GOT3 (cell line): ENCODE data around the gene TMEM184A.

Experiments
- DNase-seq: peaks from one replicate; lab custom pipeline; 2025; ENCODE audit warnings: mixed read lengths; lab: John Stamatoyannopoulos, UW

TMEM184A gene

DNA sequence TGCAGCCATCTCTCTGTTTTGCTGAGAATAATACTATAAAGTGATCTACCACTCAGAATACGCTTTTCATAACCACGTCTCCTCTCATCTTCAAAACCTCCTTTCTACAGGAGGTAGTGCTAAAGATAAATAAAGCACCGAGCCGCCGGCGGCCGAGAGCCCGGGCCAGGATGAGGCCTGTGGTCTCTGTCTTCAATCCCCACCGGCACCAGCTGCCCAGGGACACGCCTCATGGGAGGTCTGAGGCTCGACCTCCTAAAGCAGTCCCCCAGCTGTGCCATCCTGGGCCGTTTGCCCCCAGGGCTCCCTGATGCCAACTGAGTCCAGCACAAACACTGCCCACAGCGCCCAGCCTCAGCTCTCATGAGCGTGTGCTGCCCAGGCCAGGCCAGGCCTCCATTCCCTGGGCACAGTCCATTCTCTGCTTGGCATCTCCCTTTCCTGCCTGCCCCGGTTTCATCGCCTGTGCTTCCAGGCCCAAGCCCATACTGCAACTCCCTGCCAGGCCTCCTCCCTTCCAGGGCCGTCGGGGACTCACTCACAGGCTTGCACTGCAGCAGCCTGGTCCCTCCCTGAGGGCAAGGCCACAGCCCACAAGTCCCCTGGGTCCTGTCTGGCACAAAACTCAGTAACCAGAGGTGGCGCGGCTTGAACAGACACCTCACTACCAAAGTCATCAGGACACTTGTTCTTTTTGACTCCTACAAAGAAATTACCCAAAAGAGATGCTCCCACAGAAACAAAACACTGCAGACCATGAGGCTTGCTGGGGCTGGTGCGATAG, 54.3 kb downstream of the TMEM184A start:
- no peak for DNase-seq

DNA sequence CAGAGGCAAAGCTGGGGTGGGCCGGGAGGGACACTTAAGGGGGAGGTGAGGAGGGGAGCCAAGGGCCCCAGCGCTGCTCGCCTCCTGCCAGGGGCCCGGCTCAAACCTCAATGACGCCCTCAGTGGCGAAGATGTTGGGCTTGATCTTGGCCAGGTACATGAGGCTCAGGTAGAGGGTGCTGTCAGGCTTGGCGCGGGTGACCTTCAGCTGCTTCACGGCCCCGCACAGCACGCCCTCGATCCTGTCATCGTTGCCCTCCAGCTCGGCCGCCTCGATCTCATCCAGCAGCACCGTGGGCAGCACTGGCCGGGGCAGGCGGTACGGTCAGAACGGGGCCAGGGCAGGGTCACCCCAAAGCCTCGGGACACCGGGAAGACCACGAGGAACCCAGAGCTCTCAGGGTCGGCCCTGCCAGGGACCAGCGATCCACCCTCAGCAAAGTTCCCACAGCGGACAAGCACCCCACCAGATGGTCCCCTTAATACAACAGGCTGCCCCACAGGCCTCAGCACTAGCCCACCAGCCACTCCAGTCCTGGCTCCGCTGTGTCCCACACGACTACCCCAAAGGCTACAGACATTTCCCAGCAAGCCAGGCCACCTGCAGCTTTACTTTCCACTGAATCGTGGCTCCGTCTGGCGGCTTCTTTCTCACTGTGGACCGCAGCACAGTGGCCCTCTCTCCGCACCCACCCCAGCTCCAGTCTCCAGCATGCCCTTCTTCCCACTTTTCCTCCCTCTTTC, 55.8 kb downstream of the TMEM184A start:
- no peak for DNase-seq

DNA sequence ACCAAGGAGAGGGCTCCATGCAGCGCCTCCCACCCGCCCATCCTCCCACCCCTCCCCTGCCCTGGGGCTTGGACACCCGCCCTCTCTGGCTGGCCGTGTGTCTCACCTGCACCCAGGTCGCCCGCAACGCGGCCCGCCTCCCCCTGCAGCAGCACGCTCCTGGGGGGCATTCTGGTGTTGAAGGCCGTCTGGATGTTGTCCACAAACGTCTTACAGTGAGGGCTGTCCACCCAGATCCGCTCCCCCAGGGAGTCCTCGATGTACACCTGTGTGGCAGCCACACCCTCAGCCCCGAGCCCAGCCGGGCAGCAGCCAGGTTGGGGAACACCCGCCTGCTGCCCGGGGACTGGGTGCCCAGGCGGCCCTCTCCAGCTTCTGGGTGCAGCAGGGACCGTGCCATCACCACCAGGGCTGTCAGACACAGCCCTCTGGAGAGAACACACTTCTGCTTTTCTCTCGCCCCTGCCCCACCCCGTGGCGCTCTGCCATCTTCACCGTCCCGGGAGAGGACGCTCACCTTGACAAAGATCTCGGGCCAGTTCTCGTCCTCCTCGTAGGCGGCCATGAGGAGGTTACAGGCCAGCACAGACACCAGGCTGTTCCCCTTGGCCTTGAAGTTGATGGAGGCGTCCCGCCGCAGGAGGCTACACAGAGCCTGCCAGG, 56.5 kb downstream of the TMEM184A start:
- no peak for DNase-seq

DNA sequence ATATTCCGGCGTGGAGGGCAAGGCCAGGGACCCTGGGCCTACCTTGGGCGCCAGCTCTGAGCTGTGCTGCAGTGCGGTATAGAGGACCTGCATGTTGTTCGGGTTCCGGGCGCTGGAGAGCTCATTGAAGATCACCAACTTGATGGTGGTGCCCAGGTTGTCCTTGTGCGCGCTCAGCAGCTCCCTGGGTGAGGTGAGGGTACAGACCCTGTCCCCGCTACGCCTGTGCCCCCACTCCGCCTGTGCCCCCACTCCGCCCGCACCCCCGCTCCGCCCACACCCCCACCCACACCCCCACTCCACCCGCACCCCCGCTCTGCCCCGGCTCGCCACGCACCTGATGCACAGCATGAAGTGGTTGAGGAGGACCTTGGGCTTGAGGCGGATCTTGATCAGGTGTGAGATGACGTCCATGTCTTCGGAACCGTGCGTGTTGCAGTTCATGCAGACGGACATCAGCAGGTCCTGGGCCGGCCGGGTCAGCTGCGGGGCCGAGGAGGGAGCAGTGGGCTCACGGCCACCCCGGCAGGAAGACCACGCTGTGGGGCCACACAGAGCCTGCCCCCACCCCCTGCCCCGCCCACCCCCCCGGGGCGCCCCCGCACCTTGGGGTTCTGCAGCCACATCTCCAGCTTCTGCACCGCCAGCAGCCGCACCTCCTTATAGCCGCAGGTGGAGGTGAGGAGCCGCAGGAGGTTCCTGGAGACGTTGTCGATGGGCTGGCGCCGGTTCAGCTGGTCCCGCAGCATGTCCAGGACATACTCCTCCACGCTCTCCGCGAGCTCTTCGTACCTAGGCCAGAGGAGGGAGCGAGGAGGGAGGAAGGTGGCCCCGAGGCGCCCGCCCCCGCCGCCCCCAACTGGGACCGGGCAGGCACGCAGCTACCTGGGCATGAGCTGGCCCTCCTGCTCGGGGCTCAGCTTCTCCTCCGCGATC, 57.4 kb downstream of the TMEM184A start:
- DNase-seq, result no peak

DNA sequence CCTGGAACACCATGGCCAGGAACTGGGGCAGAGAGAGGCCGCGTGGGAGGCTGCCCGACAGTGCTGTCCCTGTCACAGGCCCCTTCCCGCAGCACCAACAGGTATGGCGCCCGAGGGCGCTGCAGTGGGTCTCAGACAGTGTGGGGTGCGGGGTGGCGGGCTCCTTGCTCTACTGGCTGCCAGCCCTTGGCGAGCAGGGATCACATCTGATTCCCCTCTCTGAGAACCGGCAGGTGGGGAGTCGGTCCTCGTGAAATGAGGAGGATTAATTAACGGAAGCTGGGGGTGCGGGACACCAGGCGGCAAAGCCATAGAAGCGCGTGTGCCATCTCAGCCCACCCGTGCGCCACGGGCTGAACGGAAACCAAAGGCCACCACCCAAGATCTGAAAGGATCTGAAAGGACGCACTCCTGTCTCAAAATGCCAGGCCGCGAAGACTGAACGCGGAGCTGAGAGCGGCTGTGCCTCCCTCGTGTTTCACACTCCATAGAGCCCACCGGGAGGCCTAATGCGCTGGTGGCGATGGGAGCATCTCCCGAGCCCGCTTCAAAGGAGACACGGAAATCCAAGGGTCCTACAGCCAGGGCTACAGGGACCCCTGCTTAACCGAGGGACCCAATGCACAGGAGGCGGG, 58.6 kb downstream of the TMEM184A start:
- DNase-seq, result no peak

DNA sequence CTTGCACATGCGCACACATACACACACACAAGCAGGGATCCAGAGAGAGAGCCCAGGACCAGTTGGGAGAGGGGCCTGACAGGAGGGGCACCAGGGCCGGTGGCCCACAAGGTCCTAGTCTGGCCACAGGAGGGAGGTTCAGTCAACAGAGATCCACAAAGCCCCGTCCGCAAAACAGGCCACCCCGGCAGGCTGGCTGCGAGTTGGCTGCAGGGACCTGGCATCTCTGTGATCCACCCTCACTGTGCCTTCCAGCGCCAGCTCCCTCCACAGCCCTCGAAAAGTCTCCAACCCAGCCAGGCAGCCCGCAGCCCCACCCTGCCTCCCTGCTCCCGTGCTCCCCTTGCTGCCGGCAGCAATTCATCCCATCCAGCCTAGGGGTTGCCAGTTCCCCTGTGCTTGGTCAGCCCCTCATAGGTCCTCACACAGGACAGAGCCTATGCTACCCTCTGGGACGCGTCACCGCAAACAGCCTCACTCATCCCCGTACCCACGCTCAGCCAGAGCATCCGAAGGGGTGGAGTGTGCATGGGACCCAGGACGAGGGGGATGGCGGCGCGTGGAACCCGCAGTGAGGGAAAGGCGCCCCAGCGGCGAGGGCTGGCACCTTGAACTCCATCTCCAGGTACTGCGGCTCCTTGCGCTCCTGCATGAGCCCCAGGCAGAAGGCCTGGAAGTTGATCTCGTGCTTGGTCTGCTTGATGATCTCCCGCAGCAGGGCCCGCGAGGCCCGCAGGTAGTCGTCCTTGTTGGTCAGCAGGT, 59.3 kb downstream of the TMEM184A start:
- no peak for DNase-seq

DNA sequence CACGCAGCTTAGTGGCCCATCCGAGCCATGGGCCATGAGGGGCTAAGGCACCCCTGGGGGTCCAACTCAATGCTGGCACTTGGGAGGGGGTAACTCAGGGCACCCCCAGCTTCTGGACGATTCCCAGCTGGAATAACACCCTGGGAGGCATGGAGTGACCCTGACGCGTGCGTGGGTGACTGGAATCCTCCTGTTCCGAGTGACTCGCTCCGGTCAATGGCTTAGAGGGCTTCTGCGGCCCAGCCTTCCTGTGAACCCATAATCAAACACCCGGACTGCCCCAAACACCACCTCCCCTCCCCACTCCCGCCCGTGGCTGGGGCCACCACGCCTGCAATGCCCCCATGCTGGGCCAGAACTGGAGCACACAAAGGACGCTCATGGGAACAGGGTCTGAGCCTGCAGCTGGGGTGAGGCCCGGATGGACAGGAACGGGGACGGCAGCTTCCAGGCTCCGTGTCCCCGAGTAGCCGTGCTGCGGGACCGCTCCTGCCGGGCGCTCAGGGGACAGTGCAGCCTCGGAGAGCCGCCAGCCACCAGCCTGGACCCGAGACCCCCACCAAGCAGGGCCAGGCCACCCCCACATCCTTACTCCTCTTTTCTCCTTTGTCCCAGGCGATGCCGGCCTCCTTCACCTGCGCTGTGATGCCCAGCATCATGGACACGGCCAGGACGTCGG, 60.3 kb downstream of the TMEM184A start:
- no peak for DNase-seq

DNA sequence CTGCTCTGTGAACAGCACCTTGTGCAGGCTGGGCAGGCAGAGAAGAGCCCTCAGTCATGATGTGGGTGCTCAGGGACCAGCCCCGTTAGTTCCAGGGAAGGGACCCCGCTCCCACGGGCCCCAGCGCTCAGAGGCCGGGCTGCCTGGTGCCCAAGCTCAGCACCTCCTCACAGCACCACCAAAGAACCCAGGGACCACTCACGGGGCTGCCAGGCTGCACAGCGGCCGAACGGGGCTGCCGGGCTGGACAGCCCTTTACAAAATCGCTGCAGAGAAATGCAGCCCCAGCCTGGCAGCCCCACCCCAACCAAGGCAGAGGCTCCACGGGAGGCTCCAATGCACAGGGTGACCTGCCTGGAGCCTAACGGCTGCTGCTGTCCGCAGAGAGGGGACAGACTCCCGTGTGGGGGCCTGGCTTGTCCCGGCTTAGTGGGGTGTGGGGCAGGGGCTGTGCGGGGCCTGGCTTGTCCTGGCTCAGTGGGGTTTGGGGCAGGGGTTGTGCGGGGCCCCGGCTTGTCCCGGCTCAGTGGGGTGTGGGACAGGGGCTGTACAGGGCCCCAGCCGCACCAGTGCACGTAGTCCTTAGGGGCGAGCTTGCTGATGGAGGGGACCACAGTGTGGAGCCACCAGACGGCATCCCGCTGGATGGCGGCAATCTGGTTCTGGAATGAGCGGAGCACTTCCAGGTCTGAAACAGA, 61.0 kb downstream of the TMEM184A start:
- no peak for DNase-seq

DNA sequence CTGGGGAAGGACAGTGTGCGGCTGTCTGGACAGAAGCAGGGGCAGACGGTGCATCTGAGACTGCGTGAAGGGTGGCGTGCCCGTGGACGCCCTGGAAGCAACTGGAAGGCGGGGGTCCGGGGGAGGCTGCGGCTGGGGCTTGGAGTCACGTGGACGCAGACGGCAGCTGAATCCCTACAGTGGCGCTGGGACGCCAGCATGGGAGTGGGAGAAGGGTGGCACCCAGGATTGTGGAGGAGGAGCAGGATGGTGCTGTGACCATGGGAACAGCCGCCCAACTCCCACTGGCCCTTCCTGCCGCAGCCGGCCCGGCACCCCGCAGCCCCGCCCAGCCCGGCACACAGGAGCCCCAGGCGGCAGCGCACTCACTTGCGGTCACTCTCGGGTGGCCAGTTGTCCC, 61.6 kb downstream of the TMEM184A start:
- DNase-seq, result no peak

DNA sequence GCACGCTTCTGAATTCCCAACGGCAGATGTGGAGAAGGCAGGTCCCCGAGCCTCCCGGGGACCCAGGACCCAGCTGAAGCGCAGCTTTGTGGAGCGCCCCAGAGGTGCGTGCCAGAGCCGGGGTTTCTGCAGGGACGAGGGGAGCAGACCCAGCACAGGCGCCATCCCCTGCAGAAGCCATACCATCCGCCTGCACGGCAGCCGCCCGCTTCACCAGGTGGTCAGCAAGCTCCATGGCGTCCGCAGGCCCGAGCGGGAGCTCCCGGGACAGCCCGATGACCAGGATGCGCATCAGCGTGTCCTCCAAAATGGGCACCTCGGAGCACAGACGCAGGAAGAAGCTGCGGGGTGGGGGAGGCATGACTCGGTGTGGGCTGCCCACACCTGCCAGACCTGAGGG, 62.4 kb downstream of the TMEM184A start:
- no peak for DNase-seq

DNA sequence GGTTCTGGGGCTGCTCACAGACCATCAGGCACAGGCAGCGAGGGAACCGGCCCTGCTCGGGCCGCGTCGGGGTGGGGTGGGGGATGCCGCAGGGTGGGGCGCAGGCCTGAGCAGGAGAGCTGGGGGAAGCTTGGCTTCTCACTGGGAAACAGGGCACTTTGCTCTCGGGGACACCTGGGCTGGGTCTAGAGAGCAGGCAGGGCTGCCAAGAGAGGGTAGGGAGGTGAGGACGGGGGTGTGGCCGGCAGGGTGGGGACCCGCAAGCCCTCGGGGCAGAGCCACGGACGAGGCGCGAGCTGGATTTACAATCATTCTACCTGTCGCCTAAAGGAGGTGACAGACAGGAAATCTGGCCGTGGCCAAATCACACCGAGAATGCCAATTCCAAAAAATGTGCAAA, 62.9 kb downstream of the TMEM184A start:
- no peak for DNase-seq

DNA sequence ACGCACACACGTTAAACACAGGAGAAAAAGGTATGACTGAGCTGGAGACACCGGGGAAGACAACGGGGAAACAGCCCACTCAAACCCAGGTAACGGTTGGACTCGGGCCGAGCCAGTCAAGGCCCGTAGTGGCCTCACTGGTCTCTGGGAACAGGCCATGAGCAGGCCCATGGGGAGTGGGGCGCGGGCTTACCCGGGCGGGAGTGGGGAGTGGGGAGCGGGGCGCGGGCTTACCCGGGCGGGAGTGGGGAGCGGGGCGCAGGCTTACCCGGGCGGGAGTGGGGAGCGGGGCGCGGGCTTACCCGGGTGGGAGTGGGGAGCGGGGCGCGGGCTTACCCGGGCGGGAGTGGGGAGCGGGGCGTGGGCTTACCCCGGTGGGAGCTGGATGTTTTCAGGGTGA, 63.4 kb downstream of the TMEM184A start:
- no peak for DNase-seq
